Endodermal cell (in vitro differentiated cells): ENCODE data around the gene HAGH. TPM values are rescaled to one million over a fixed set of nuclear protein-coding genes. Genes with fewer than 3 reads are reported as not detected.

Source experiments
- DNase-seq: peaks from one replicate; pipeline ENCODE4 v3.0.0-alpha.2; 2017
- H3K27ac ChIP-seq: 2 replicates; pipeline ENCODE4 v1.5.1; 2013; ENCODE audit warnings: mild to moderate bottlenecking, low read depth, low read length, moderate library complexity
- H3K27me3 ChIP-seq: 2 replicates; pipeline ENCODE4 v1.6.1; 2013; ENCODE audit warnings: mild to moderate bottlenecking, low read length, moderate library complexity; ENCODE audit not compliant: insufficient read depth, control insufficient read depth, poor library complexity, severe bottlenecking
- H3K36me3 ChIP-seq: 2 replicates; pipeline ENCODE4 v1.7.0; 2013; ENCODE audit warnings: mild to moderate bottlenecking, low read length, moderate library complexity; ENCODE audit not compliant: control insufficient read depth, insufficient read depth
- H3K4me1 ChIP-seq: one replicate; pipeline ENCODE4 v1.7.0; 2013; ENCODE audit warnings: low read length; ENCODE audit not compliant: control insufficient read depth, insufficient read depth
- H3K4me3 ChIP-seq: 2 replicates; pipeline ENCODE4 v1.5.1; 2013; ENCODE audit warnings: mild to moderate bottlenecking, low read length, moderate library complexity
- H3K9ac ChIP-seq: 2 replicates; pipeline ENCODE4 v1.6.1; 2013; ENCODE audit warnings: mild to moderate bottlenecking, low read length, moderate library complexity; ENCODE audit not compliant: poor library complexity, severe bottlenecking; ENCODE audit errors: extremely low read depth
- H3K9me3 ChIP-seq: 2 replicates; pipeline ENCODE4 v1.6.1; 2013; ENCODE audit warnings: mild to moderate bottlenecking, low read length, moderate library complexity; ENCODE audit not compliant: control insufficient read depth
- H3K27ac Mint-ChIP-seq: 2 replicates; pipeline ENCODE4 v1.8.0; 2020; ENCODE audit warnings: mixed read lengths
- H3K27me3 Mint-ChIP-seq: 2 replicates; pipeline ENCODE4 v1.8.0; 2021; ENCODE audit warnings: mild to moderate bottlenecking, mixed read lengths; ENCODE audit not compliant: insufficient read depth
- H3K36me3 Mint-ChIP-seq: 2 replicates; pipeline ENCODE4 v1.8.0; 2020; ENCODE audit warnings: low read depth, mixed read lengths
- H3K4me1 Mint-ChIP-seq: 2 replicates; pipeline ENCODE4 v1.8.0; 2020; ENCODE audit warnings: mixed read lengths
- H3K4me3 Mint-ChIP-seq: 2 replicates; pipeline ENCODE4 v1.8.0; 2020; ENCODE audit warnings: mild to moderate bottlenecking, moderate library complexity, mixed read lengths
- H3K9me3 Mint-ChIP-seq: 2 replicates; pipeline ENCODE4 v1.8.0; 2020; ENCODE audit warnings: mild to moderate bottlenecking, mixed read lengths
- CTCF ChIP-seq: fragments of 200-600 bp; sonication (generic); conservative IDR thresholded peaks from 2 replicates; pipeline ENCODE4 v1.5.0; 2021; ENCODE audit warnings: antibody characterized with exemption, mild to moderate bottlenecking
- WGBS, 2 experiments: methylation state at CpG; one replicate each; pipeline versions ENCODE4 v1.1.5 to v1.1.7; 2013; ENCODE audit warnings: missing lambda C conversion rate in 2 of 2, mixed read lengths in 1 of 2; ENCODE audit not compliant: insufficient coverage in 1 of 2, insufficient read length in 1 of 2; 5-methylcytosine and 5-hydroxymethylcytosine counted together
- total RNA-seq, 2 donors: library from RNA; stranded (reverse); fragmentation: NEBNext Ultra II Directional in 1 of 2; extraction: Animal tissue kit (Norgen Biotek cat#: 25700) in 1 of 2; gene quantifications; 2 replicates in 1 of 2; 3 replicates in 1 of 2; pipeline ENCODE4 v1.2.1, GENCODE V29; 2021

The HAGH gene
- total RNA-seq, 2 donors from 2014 or later = 47.8 to 52.9 TPM

GRCh38 chr16:1768767-1769401, 57.7 kb downstream of the HAGH start:
- H3K9me3 Mint-ChIP-seq = no peaks in the 10 kb centered on the region
- no peak for TF ChIP-seq CTCF
- Histone ChIP-seq H3K9ac (no peak overlapping the region), H3K36me3 (peaks cover 23% of the 10 kb centered on the region), H3K9me3 (no peaks in the 10 kb centered on the region), H3K4me3 (no peak overlapping the region), H3K4me1 (no peaks in the 10 kb centered on the region), H3K27me3 (no peaks in the 10 kb centered on the region), H3K27ac (no peak overlapping the region)
- H3K36me3 Mint-ChIP-seq = peaks cover 13% of the 10 kb centered on the region
- no peak overlapping the region for H3K27ac Mint-ChIP-seq
- DNase-seq = no peak
- peaks cover 3% of the 10 kb centered on the region for H3K4me1 Mint-ChIP-seq
- H3K4me3 Mint-ChIP-seq = no peak overlapping the region
- WGBS, 2 experiments = 93 to 94% methylated on average over 6 to 26 of the region's 26 CpGs
- no peaks in the 10 kb centered on the region for H3K27me3 Mint-ChIP-seq

- Mint-ChIP-seq H3K27me3 (no peaks in the 10 kb centered on the region), H3K27ac (no peak overlapping the region), H3K9me3 (no peaks in the 10 kb centered on the region), H3K4me1 (peaks cover 3% of the 10 kb centered on the region), H3K4me3 (no peak overlapping the region), H3K36me3 (peaks cover 13% of the 10 kb centered on the region)
- Histone ChIP-seq H3K27ac (no peak overlapping the region), H3K36me3 (peaks cover 23% of the 10 kb centered on the region), H3K27me3 (no peaks in the 10 kb centered on the region), H3K4me1 (no peaks in the 10 kb centered on the region), H3K9ac (no peak overlapping the region), H3K9me3 (no peaks in the 10 kb centered on the region), H3K4me3 (no peak overlapping the region)
- WGBS, 2 experiments = 94% methylated on average over 35 to 40 of the region's 41 CpGs
- DNase-seq = no peak
- TF ChIP-seq CTCF = no peak
Observed at GRCh38 chr16:1768061-1768766, 58.4 kb downstream of the HAGH start.

- no peaks in the 10 kb centered on the region for H3K27me3 Mint-ChIP-seq
- Histone ChIP-seq H3K9me3 (no peaks in the 10 kb centered on the region), H3K4me1 (no peaks in the 10 kb centered on the region), H3K9ac (no peak overlapping the region), H3K4me3 (no peak overlapping the region), H3K27me3 (no peaks in the 10 kb centered on the region), H3K36me3 (peaks cover 23% of the 10 kb centered on the region), H3K27ac (no peak overlapping the region)
- peaks cover 17% of the 10 kb centered on the region for H3K36me3 Mint-ChIP-seq
- 96 to 98% methylated on average over 34 to 42 of the region's 42 CpGs for WGBS, 2 experiments
- H3K4me3 Mint-ChIP-seq = no peak overlapping the region
- no peak for DNase-seq
- TF ChIP-seq CTCF = no peak
- H3K27ac Mint-ChIP-seq = no peak overlapping the region
- H3K9me3 Mint-ChIP-seq = no peaks in the 10 kb centered on the region
- peaks cover 3% of the 10 kb centered on the region for H3K4me1 Mint-ChIP-seq
Observed at GRCh38 chr16:1767116-1767994, 59.3 kb downstream of the HAGH start.
